Gastroesophageal sphincter (tissue), 4 donors: ENCODE data around the gene TMEM63A. TPM values are rescaled to one million over a fixed set of nuclear protein-coding genes. Genes with fewer than 3 reads are reported as not detected.

Source experiments
- ATAC-seq: fragments of 150-250 bp; one replicate; pipeline ENCODE4 v1.9.1; 2016; ENCODE audit warnings: mild to moderate bottlenecking, moderate library complexity
- H3K27ac ChIP-seq, 4 donors: fragments of 200-600 bp; sonication (generic) in 3 of 4; 1 replicate in 3 of 4; 2 replicates in 1 of 4; pipeline ENCODE4 v1.5.1; 2016 to 2019
- H3K27me3 ChIP-seq: fragments of 200-600 bp; sonication (generic); one replicate; pipeline ENCODE4 v1.5.1; 2019
- H3K36me3 ChIP-seq, 2 donors: fragments of 200-600 bp; sonication (generic); one replicate each; pipeline ENCODE4 v1.5.1; 2019; ENCODE audit warnings: control low read depth in 1 of 2
- H3K4me1 ChIP-seq, 3 donors: fragments of 200-600 bp; sonication (generic); 1 replicate in 2 of 3; 2 replicates in 1 of 3; pipeline ENCODE4 v1.5.1; 2016 to 2019; ENCODE audit warnings: control low read depth in 2 of 3
- H3K4me3 ChIP-seq, 2 donors: fragments of 200-600 bp; sonication (generic); one replicate each; pipeline ENCODE4 v1.5.1; 2019; ENCODE audit warnings: mild to moderate bottlenecking in 1 of 2, moderate library complexity in 1 of 2
- H3K9me3 ChIP-seq, 3 donors: fragments of 200-600 bp; sonication (generic); one replicate each; pipeline ENCODE4 v1.5.1; 2017 to 2019; ENCODE audit warnings: control low read depth in 2 of 3
- EP300 ChIP-seq: sonication (generic); formaldehyde crosslinking; IDR thresholded peaks from one replicate; pipeline ENCODE4 v1.6.1; 2017; ENCODE audit warnings: antibody characterized with exemption, mild to moderate bottlenecking
- POLR2A ChIP-seq, 2 donors: fragments of 450-650 bp; IDR thresholded peaks; one replicate each; pipeline ENCODE4 v1.6.1; 2017; ENCODE audit warnings: antibody characterized with exemption in 2 of 2, mild to moderate bottlenecking in 2 of 2, moderate library complexity in 1 of 2
- POLR2AphosphoS5 ChIP-seq: sonication (generic); formaldehyde crosslinking; IDR thresholded peaks from one replicate; pipeline ENCODE4 v1.6.1; 2017; ENCODE audit warnings: antibody characterized with exemption
- WGBS, 2 donors: methylation state at CpG; one replicate each; pipeline ENCODE4 v1.1.5; 2018; ENCODE audit warnings: low coverage in 1 of 2; 5-methylcytosine and 5-hydroxymethylcytosine counted together
- total RNA-seq, 4 donors: library from RNA; depleted of rRNA; stranded (reverse); fragments of >200 nt; gene quantifications; one replicate each; pipeline ENCODE4 v1.1.0, GENCODE V29; 2016
- TF ChIP-seq, protein P1 (sequence below), 4 experiments: fragments of 200-600 bp in 2 of 4; fragments of 450-650 bp in 2 of 4; sonication (generic) in 1 of 4; IDR thresholded peaks; one replicate each; pipeline ENCODE4 v1.5.1; 2017 to 2019; ENCODE audit warnings: antibody characterized with exemption in 4 of 4, mild to moderate bottlenecking in 2 of 4, moderate library complexity in 2 of 4

TMEM63A gene
- total RNA-seq, 4 donors from 2014 or later = 10.9 to 55.9 (median 23.8) TPM

DNA sequence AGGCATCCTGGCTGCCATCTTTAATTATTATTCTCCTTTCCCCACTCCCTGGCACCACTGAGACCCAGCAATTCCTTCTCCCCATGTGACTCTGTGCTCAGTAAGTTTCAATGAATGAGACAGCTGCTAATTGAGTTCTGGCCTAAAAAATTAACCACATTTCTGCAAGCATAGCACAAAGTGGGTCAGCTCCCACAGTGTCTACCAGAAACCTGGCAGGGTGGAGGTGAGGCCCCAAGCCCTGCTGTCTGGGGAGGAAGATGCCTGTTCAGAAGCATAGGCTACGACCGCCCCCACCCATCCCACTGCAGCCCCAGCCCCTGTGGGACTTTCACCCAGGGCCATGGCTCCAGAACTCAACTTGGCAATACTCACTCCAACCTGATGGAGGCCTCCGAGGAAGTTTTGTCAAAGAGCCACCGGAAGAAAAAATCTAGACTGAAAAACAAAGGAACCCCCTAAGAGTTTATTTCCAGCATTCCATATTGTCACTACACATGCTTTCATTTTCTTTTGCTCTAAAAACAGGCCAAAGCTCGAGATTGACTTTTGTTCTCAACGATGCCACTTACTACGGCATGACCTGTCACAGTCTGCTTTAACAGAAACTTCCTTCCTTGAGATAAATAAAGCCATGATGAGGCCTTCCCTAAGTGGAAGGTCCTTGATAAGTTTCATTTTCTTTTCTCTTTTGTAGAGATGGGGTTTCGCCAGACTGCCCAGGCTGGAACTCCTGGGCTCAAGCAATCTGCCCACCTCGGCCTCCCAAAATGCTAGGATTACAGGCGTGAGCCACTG lies 26.5 kb downstream of the TMEM63A start:
- no peak for TF ChIP-seq EP300
- Histone ChIP-seq H3K9me3 (no peaks in the 10 kb centered on the region), H3K4me3 (no peak overlapping the region), H3K36me3 (peaks cover 0 to 100% of the 10 kb centered on the region in 2 donors), H3K27me3 (no peaks in the 10 kb centered on the region), H3K27ac (no peak overlapping the region), H3K4me1 (peaks cover 0 to 12% (median 0%) of the 10 kb centered on the region in 3 donors)
- no peak for ATAC-seq
- 75 to 78% methylated on average over 6 to 7 of the region's 10 CpGs for WGBS, 2 donors

DNA sequence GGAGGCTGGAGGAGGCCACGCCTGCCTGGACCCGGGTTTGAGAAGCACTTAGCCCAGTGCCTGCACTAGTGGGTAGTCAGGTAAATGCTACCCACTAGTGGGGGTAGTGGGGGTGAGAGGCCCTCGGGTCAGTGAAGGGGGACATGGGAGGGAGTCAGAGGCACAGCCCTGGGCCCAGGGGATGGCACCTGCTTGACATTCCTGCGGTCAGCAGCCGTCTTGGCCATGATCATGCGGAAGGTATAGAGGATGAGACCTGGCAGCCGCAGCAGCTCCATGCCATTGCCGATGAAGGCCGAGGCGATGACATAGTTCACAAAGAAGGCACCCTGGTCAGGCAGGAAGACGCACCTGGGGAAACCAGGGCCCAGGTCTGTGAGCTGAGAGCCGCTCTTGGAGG lies 28.7 kb downstream of the TMEM63A start:
- H3K9me3 ChIP-seq = no peaks in the 10 kb centered on the region
- H3K4me3 ChIP-seq = no peak overlapping the region
- no peaks in the 10 kb centered on the region for H3K27me3 ChIP-seq
- no peak overlapping the region for H3K27ac ChIP-seq
- TF ChIP-seq, protein P1, sequence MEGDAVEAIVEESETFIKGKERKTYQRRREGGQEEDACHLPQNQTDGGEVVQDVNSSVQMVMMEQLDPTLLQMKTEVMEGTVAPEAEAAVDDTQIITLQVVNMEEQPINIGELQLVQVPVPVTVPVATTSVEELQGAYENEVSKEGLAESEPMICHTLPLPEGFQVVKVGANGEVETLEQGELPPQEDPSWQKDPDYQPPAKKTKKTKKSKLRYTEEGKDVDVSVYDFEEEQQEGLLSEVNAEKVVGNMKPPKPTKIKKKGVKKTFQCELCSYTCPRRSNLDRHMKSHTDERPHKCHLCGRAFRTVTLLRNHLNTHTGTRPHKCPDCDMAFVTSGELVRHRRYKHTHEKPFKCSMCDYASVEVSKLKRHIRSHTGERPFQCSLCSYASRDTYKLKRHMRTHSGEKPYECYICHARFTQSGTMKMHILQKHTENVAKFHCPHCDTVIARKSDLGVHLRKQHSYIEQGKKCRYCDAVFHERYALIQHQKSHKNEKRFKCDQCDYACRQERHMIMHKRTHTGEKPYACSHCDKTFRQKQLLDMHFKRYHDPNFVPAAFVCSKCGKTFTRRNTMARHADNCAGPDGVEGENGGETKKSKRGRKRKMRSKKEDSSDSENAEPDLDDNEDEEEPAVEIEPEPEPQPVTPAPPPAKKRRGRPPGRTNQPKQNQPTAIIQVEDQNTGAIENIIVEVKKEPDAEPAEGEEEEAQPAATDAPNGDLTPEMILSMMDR (IDR thresholded peaks at IDR 0.05) = no peak
- TF ChIP-seq POLR2A (IDR thresholded peaks at IDR 0.05) = no peak
- no peak for TF ChIP-seq EP300
- no peak for TF ChIP-seq POLR2AphosphoS5
- no peak for ATAC-seq
- H3K36me3 ChIP-seq = peaks cover 0 to 93% of the 10 kb centered on the region in 2 donors
- WGBS, 2 donors = 83% methylated on average over 1 of the region's 12 CpGs; no CpG with 5 or more reads in 1 of the 2 donors
- peaks cover 0 to 29% (median 0%) of the 10 kb centered on the region in 3 donors for H3K4me1 ChIP-seq

DNA sequence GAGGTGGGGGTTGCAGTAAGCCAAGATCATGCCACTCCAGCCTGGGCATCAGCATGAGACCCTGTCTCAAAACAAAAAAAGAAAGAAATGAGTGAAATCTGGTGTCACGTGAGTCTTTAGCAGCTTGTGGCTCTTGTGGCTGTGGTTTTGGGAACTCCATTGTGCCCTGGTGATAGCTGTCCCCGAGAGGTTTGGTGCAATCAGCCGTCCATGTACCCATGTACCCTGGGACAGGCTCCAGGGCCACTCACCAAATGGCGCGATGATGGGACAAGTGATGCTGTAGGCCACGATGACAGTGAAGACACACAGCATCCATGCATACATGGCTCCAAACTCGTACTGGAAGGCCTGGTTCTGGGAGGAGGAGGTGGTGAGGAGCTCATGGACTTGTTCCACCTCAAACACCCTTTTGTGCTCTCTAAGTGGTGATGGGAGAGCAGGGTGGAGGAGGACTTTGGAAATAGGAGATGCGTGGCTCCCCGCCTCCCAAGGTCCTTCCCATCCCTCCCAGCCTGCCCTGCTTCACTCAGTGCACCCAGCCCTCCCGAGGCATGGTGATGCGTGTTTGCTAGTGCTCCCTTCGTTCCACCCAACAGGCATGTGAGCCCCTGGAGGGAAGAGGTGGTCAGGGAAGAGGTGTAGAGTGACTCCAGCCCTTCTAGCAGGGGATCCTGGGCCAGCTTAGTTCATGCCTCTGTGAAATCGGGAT lies 29.6 kb downstream of the TMEM63A start:
- Histone ChIP-seq H3K9me3 (no peaks in the 10 kb centered on the region), H3K36me3 (peaks cover 0 to 93% of the 10 kb centered on the region in 2 donors), H3K4me3 (no peak overlapping the region), H3K27me3 (no peaks in the 10 kb centered on the region), H3K4me1 (peaks cover 0 to 36% (median 0%) of the 10 kb centered on the region in 3 donors), H3K27ac (no peak overlapping the region)
- WGBS, 2 donors = 77 to 89% methylated on average over 3 to 5 of the region's 13 CpGs
- TF ChIP-seq EP300 (no peak), POLR2AphosphoS5 (no peak), POLR2A (IDR thresholded peaks at IDR 0.05) (no peak)
- TF ChIP-seq, protein P1 (IDR thresholded peaks at IDR 0.05) = no peak
- no peak for ATAC-seq

DNA sequence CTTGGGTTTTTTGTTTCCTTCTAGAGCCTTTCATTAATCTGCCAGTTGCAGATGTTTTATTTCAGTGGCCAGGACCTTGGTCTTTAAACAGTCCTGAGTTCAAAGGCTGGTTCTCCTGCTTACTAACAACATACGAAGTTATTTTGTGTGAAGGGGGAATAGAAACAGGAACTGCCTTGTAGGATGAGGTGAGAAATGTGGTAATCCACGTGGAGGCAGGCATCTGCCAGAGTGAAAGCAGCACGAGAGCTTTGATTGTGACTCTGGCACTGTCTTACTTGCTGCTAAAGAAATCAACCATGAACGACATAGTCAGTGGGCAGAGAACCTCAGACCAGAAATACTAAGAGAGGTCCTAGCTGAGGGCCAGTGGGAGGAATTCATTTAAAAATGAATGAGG lies 30.4 kb downstream of the TMEM63A start:
- no peak overlapping the region for H3K4me3 ChIP-seq
- no peak for TF ChIP-seq EP300
- no peak for TF ChIP-seq POLR2AphosphoS5
- TF ChIP-seq, protein P1 (IDR thresholded peaks at IDR 0.05) = no peak
- no peak for TF ChIP-seq POLR2A (IDR thresholded peaks at IDR 0.05)
- H3K27me3 ChIP-seq = no peaks in the 10 kb centered on the region
- no peak overlapping the region for H3K27ac ChIP-seq
- 28 to 38% methylated on average over 4 of the region's 4 CpGs for WGBS, 2 donors
- no peaks in the 10 kb centered on the region for H3K9me3 ChIP-seq
- H3K4me1 ChIP-seq = peaks cover 0 to 38% (median 0%) of the 10 kb centered on the region in 3 donors
- H3K36me3 ChIP-seq = peaks cover 0 to 93% of the 10 kb centered on the region in 2 donors
- no peak for ATAC-seq

DNA sequence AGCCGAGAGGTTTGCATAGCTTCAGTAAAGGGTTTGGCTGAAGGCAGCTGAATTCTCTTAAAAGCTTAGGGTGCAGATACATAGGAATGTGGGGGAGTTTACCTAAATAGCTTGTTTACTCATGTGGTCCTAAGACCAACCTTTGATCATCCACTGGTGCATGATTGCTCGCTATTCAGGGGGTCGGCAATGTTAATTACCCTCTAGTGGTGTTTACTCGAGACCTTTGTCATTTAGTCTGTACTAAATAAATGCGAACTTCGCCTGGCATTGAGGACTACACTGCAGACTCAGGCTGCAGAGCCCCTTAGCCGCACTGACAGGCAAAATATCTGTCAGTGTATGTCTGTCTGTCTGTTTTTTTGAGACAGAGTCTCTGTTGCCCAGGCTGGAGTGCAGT lies 31.8 kb downstream of the TMEM63A start:
- no peak for ATAC-seq

More for the DNA sequence above, 31.8 kb downstream of the TMEM63A start:
- Histone ChIP-seq H3K4me3 (no peak overlapping the region), H3K4me1 (peaks cover 0 to 42% (median 3%) of the 10 kb centered on the region in 3 donors), H3K27me3 (no peaks in the 10 kb centered on the region), H3K27ac (no peak overlapping the region), H3K36me3 (peaks cover 0 to 92% of the 10 kb centered on the region in 2 donors), H3K9me3 (no peaks in the 10 kb centered on the region)
- WGBS, 2 donors = 99% methylated on average over 6 of the region's 7 CpGs; no CpG with 5 or more reads in 1 of the 2 donors
- TF ChIP-seq EP300 (no peak), POLR2A (IDR thresholded peaks at IDR 0.05) (no peak), POLR2AphosphoS5 (no peak)
- TF ChIP-seq, protein P1 (IDR thresholded peaks at IDR 0.05) = no peak
